WTC11 (cell line): ENCODE results near the gene CCL16. TPM values are rescaled to one million over a fixed set of nuclear protein-coding genes. Genes with fewer than 3 reads are reported as not detected.

Experiments
- ATAC-seq: fragments of 200-7000 bp; cut with Tn5 transposase; 2 replicates; pipeline ENCODE4 v1.10.0; 2021; ENCODE audit warnings: mild to moderate bottlenecking, moderate library complexity
- CTCF ChIA-PET: fragments of 300-600 bp; sonication (Branson Sonifier 250); formaldehyde crosslinking; loops from one replicate; lab custom pipeline; 2021; ENCODE audit warnings: antibody characterized with exemption; lab: Charles Lee
- POLR2A ChIA-PET: fragments of 350-600 bp; sonication (Branson Sonifier 250); formaldehyde crosslinking; loops from one replicate; lab custom pipeline; 2021; ENCODE audit warnings: antibody characterized with exemption; lab: Charles Lee
- DNase-seq: peaks from one replicate; pipeline ENCODE4 v3.0.0; 2021; ENCODE audit warnings: low spot score
- H3K27ac Mint-ChIP-seq: 2 replicates; pipeline ENCODE4 v1.8.0; 2021; ENCODE audit warnings: mixed read lengths
- H3K27me3 Mint-ChIP-seq: 2 replicates; pipeline ENCODE4 v1.8.0; 2021; ENCODE audit warnings: low read depth, mild to moderate bottlenecking, moderate library complexity, mixed read lengths
- H3K36me3 Mint-ChIP-seq: 2 replicates; pipeline ENCODE4 v1.8.0; 2021; ENCODE audit warnings: mixed read lengths
- H3K4me1 Mint-ChIP-seq: 2 replicates; pipeline ENCODE4 v1.8.0; 2022; ENCODE audit warnings: mixed read lengths
- H3K4me3 Mint-ChIP-seq: 2 replicates; pipeline ENCODE4 v1.8.0; 2021; ENCODE audit warnings: mild to moderate bottlenecking, moderate library complexity, mixed read lengths
- H3K9me3 Mint-ChIP-seq: 2 replicates; pipeline ENCODE4 v1.8.0; 2021; ENCODE audit warnings: mixed read lengths
- CREM ChIP-seq: sonication (generic); formaldehyde crosslinking; IDR thresholded peaks from 2 replicates; pipeline ENCODE4 v1.8.1; 2022; ENCODE audit warnings: mild to moderate bottlenecking, missing genetic modification reagents, moderate library complexity
- CTCF ChIP-seq: fragments of 200-600 bp; IDR thresholded peaks from 2 replicates; pipeline ENCODE4 v1.8.0; 2022; ENCODE audit warnings: antibody characterized with exemption
- E2F1 ChIP-seq: sonication (generic); formaldehyde crosslinking; IDR thresholded peaks from 2 replicates; pipeline ENCODE4 v1.8.0; 2022; ENCODE audit warnings: mild to moderate bottlenecking, missing genetic modification reagents
- EMX1 ChIP-seq: fragments of 250-450 bp; sonication (Bioruptor Pico); IDR thresholded peaks from 2 replicates; pipeline ENCODE4 v1.8.0; 2021; ENCODE audit warnings: mild to moderate bottlenecking
- GABPB1 ChIP-seq: sonication (generic); formaldehyde crosslinking; IDR thresholded peaks from 2 replicates; pipeline ENCODE4 v1.8.1; 2023; ENCODE audit warnings: mild to moderate bottlenecking, missing genetic modification reagents
- GTF2I ChIP-seq: fragments of 250-450 bp; sonication (Bioruptor Pico); conservative IDR thresholded peaks from 2 replicates; pipeline ENCODE4 v1.4.0; 2021; ENCODE audit warnings: mild to moderate bottlenecking
- MAX ChIP-seq: sonication (generic); formaldehyde crosslinking; IDR thresholded peaks from 2 replicates; pipeline ENCODE4 v1.8.0; 2022; ENCODE audit warnings: mild to moderate bottlenecking, missing genetic modification reagents
- NFE2L1 ChIP-seq: sonication (generic); formaldehyde crosslinking; IDR thresholded peaks from 2 replicates; pipeline ENCODE4 v1.8.1; 2023; ENCODE audit warnings: missing genetic modification reagents
- NR1H2 ChIP-seq: sonication (generic); formaldehyde crosslinking; IDR thresholded peaks from 2 replicates; pipeline ENCODE4 v1.9.0; 2021; ENCODE audit warnings: mild to moderate bottlenecking, moderate library complexity, missing genetic modification reagents
- SOX15 ChIP-seq: fragments of 250-450 bp; sonication (Bioruptor Pico); IDR thresholded peaks from 2 replicates; pipeline ENCODE4 v1.9.0; 2021; ENCODE audit warnings: mild to moderate bottlenecking
- ZBTB21 ChIP-seq: sonication (generic); formaldehyde crosslinking; IDR thresholded peaks from 2 replicates; pipeline ENCODE4 v1.8.1; 2023; ENCODE audit warnings: mild to moderate bottlenecking, missing genetic modification reagents, borderline replicate concordance
- ZNF138 ChIP-seq: sonication (generic); formaldehyde crosslinking; conservative IDR thresholded peaks from 2 replicates; pipeline ENCODE4 v1.8.1; 2022; ENCODE audit warnings: mild to moderate bottlenecking, moderate library complexity, missing genetic modification reagents
- ZNF671 ChIP-seq: fragments of 250-450 bp; sonication (Bioruptor Pico); IDR thresholded peaks from 2 replicates; pipeline ENCODE4 v1.8.0; 2021; ENCODE audit warnings: mild to moderate bottlenecking
- total RNA-seq: library from RNA; stranded (reverse); gene quantifications from 3 replicates; pipeline ENCODE4 v1.2.3, GENCODE V29; 2021
- TF ChIP-seq, protein P1 (sequence below): fragments of 250-450 bp; sonication (Bioruptor Pico); IDR thresholded peaks from 2 replicates; pipeline ENCODE4 v1.9.0; 2021; ENCODE audit warnings: mild to moderate bottlenecking, borderline replicate concordance
- TF ChIP-seq, protein P2 (sequence below): sonication (generic); formaldehyde crosslinking; IDR thresholded peaks from 2 replicates; pipeline ENCODE4 v1.8.1; 2022; ENCODE audit warnings: low read depth, missing genetic modification reagents, borderline replicate concordance

Gene CCL16
- total RNA-seq, 1 experiment from 2014 or later: not detected

DNA sequence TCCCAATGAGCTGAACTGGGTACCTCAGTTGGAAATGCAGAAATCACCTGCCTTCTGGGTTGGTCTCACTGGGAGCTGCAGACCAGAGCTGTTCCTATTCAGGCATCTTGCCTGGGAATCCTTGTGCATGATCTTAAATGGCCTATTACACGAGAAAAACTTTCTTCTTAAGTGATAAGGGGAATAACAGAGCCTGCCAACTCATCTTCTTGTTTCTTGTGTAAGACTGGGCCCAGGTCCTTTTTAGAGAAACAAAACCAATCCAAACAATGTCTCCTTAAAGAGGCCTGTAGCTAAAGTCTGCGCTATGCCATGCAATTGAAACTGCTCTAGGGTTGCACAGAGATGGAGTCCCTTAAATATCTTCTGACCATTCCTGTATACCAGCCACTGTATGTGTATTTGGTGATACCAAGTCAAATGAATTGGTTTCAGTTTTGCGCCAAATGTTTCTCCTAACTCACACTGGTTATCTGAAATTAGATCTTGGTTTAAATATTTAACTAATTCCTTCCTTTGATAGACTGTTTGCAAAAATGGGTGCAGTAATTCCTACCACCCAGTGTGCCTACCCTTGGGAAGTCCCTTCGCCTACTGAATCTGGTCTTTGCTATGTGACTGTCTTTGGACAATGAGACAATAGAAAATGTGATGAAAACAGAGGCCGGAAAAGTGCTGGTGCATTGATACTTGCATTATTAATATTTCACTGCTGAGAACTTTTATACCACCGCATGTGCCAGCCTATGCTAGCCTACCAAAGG lies 43.0 kb upstream of the CCL16 start (continued):
- TF ChIP-seq CTCF (no peak), EMX1 (CRISPR knock-in tag) (no peak), ZBTB21 (CRISPR knock-in tag) (no peak), CREM (CRISPR knock-in tag) (no peak), ZNF138 (CRISPR knock-in tag) (no peak), MAX (CRISPR knock-in tag) (no peak), GABPB1 (CRISPR knock-in tag) (no peak), NFE2L1 (no peak)
- TF ChIP-seq, protein P1, sequence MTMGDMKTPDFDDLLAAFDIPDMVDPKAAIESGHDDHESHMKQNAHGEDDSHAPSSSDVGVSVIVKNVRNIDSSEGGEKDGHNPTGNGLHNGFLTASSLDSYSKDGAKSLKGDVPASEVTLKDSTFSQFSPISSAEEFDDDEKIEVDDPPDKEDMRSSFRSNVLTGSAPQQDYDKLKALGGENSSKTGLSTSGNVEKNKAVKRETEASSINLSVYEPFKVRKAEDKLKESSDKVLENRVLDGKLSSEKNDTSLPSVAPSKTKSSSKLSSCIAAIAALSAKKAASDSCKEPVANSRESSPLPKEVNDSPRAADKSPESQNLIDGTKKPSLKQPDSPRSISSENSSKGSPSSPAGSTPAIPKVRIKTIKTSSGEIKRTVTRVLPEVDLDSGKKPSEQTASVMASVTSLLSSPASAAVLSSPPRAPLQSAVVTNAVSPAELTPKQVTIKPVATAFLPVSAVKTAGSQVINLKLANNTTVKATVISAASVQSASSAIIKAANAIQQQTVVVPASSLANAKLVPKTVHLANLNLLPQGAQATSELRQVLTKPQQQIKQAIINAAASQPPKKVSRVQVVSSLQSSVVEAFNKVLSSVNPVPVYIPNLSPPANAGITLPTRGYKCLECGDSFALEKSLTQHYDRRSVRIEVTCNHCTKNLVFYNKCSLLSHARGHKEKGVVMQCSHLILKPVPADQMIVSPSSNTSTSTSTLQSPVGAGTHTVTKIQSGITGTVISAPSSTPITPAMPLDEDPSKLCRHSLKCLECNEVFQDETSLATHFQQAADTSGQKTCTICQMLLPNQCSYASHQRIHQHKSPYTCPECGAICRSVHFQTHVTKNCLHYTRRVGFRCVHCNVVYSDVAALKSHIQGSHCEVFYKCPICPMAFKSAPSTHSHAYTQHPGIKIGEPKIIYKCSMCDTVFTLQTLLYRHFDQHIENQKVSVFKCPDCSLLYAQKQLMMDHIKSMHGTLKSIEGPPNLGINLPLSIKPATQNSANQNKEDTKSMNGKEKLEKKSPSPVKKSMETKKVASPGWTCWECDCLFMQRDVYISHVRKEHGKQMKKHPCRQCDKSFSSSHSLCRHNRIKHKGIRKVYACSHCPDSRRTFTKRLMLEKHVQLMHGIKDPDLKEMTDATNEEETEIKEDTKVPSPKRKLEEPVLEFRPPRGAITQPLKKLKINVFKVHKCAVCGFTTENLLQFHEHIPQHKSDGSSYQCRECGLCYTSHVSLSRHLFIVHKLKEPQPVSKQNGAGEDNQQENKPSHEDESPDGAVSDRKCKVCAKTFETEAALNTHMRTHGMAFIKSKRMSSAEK (CRISPR knock-in tag): no peak
- TF ChIP-seq, all 79 proteins: peak for 0

DNA sequence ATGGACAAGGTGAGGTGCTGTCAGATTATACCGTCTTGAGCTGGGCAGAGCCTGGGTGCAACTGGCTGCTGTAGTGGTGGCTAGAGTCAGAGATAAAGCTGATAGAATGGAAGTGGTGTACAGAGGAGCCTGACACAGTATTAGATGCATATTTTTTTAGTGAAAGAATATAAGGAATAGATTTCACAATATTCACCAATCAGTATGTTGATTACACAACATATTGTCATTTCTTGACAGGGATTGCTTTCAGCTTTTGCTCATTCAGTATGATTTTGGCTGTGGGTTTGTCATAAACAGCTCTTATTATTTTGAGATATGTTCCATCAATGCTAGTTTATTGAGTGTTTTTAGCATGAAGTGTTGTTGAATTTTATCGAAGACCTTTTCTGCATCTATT lies 38.1 kb upstream of the CCL16 start:
- ATAC-seq (no peak), DNase-seq (no peak)
- TF ChIP-seq ZBTB21 (CRISPR knock-in tag) (no peak), GABPB1 (CRISPR knock-in tag) (no peak), E2F1 (CRISPR knock-in tag) (no peak), GTF2I (CRISPR knock-in tag) (no peak), SOX15 (CRISPR knock-in tag) (no peak), ZNF671 (CRISPR knock-in tag) (no peak), NR1H2 (CRISPR knock-in tag) (no peak)
- TF ChIP-seq, protein P2, sequence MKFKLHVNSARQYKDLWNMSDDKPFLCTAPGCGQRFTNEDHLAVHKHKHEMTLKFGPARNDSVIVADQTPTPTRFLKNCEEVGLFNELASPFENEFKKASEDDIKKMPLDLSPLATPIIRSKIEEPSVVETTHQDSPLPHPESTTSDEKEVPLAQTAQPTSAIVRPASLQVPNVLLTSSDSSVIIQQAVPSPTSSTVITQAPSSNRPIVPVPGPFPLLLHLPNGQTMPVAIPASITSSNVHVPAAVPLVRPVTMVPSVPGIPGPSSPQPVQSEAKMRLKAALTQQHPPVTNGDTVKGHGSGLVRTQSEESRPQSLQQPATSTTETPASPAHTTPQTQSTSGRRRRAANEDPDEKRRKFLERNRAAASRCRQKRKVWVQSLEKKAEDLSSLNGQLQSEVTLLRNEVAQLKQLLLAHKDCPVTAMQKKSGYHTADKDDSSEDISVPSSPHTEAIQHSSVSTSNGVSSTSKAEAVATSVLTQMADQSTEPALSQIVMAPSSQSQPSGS: no peak
- Mint-ChIP-seq H3K9me3 (peaks cover 18% of the 10 kb centered on the region), H3K4me3 (no peak overlapping the region), H3K27me3 (peaks cover 29% of the 10 kb centered on the region), H3K36me3 (no peaks in the 10 kb centered on the region; the same call in 1 of the 2 replicates), H3K4me1 (no peaks in the 10 kb centered on the region), H3K27ac (no peak overlapping the region)
- POLR2A ChIA-PET: no interaction called here
- CTCF ChIA-PET: interaction anchor here (1.2 kb wide), 1 partner anchor 130 kb away, joined by 3 read pairs; no protein-coding TSS in a partner anchor
